Posterior vena cava (tissue), 2 donors: ENCODE measurements around the gene SDHAF3. TPM values are rescaled to one million over a fixed set of nuclear protein-coding genes. Genes with fewer than 3 reads are reported as not detected.
"Not testable (repeated sequence)": the region's sequence is repeated elsewhere in the genome, so short reads cannot be mapped to it uniquely, and the experiment has no call there.

Experiments
- DNase-seq: peaks from one replicate; pipeline ENCODE4 v3.0.0-alpha.2; 2020; ENCODE audit warnings: low spot score
- intact Hi-C, 2 donors: fragments of 100-400 bp; cut with DNase I; formaldehyde crosslinking; loops; one replicate each; pipeline versions ENCODE4 v1.14.1 to v1.14.2; 2022 to 2023
- total RNA-seq, 2 donors: library from RNA; stranded (reverse); fragmentation: NEBNext Ultra II Directional; extraction: Animal tissue kit (Norgen Biotek cat#: 25700); gene quantifications; one replicate each; pipeline ENCODE4 v1.2.1, GENCODE V29; 2021
- donor health status: DM: yes; HTN: yes; CAD: no.
- donor health status: DM: yes; HTN: yes; CAD: no.

The SDHAF3 gene
- total RNA-seq, 2 donors from 2014 or later = 12.7 to 14.2 TPM

- DNase-seq = no peak
- intact Hi-C loops = loop anchor here in 1 of 2 donors (10.0 kb wide), 1 partner anchor 55 kb away; no protein-coding TSS in a partner anchor
Observed at GRCh38 chr7:97119747-97120146, 2.2 kb downstream of the SDHAF3 start.

GRCh38 chr7:97120713-97121457 is 3.4 kb downstream of the SDHAF3 start:
- intact Hi-C loops = no loop called here
- DNase-seq = no peak

- DNase-seq, intact Hi-C loops: not testable (repeated sequence)
Observed at GRCh38 chr7:97123115-97123514, 5.6 kb downstream of the SDHAF3 start.

- intact Hi-C loops = no loop called here
- DNase-seq = no peak
Observed at GRCh38 chr7:97126483-97127171, 9.1 kb downstream of the SDHAF3 start.

- DNase-seq = no peak
- intact Hi-C loops = no loop called here
Observed at GRCh38 chr7:97128736-97129135, 11.2 kb downstream of the SDHAF3 start.

- intact Hi-C loops = no loop called here
- DNase-seq = no peak
Observed at GRCh38 chr7:97130417-97131139, 13.1 kb downstream of the SDHAF3 start.

GRCh38 chr7:97133159-97133558 is 15.7 kb downstream of the SDHAF3 start:
- no peak for DNase-seq
- intact Hi-C loops = no loop called here

- intact Hi-C loops = no loop called here
- DNase-seq = no peak
Observed at GRCh38 chr7:97138830-97139229, 21.3 kb downstream of the SDHAF3 start.

GRCh38 chr7:97145068-97145467 is 27.6 kb downstream of the SDHAF3 start:
- DNase-seq = no peak
- intact Hi-C loops = no loop called here

- intact Hi-C loops = no loop called here
- no peak for DNase-seq
Observed at GRCh38 chr7:97149843-97150242, 32.3 kb downstream of the SDHAF3 start.

GRCh38 chr7:97155897-97156418 is 38.5 kb downstream of the SDHAF3 start:
- intact Hi-C loops = no loop called here
- DNase-seq = no peak

GRCh38 chr7:97159984-97160383 is 42.5 kb downstream of the SDHAF3 start:
- intact Hi-C loops = loop anchor here in 1 of 2 donors (2.0 kb wide), 1 partner anchor 19 kb away; no protein-coding TSS in a partner anchor
- not testable (repeated sequence) for DNase-seq

GRCh38 chr7:97161609-97162008 is 44.1 kb downstream of the SDHAF3 start:
- intact Hi-C loops, DNase-seq: not testable (repeated sequence)

GRCh38 chr7:97166308-97166707 is 48.8 kb downstream of the SDHAF3 start:
- intact Hi-C loops = no loop called here
- DNase-seq = no peak

- DNase-seq = no peak
- intact Hi-C loops = no loop called here
Observed at GRCh38 chr7:97167176-97167575, 49.7 kb downstream of the SDHAF3 start.

GRCh38 chr7:97167749-97168148 is 50.3 kb downstream of the SDHAF3 start:
- DNase-seq = no peak
- intact Hi-C loops = no loop called here

- intact Hi-C loops = loop anchor here in 1 of 2 donors (10.0 kb wide), 1 partner anchor 60 kb away; the partner anchor contains the start of gene SDHAF3
- no peak for DNase-seq
Observed at GRCh38 chr7:97174303-97174702, 56.8 kb downstream of the SDHAF3 start.

GRCh38 chr7:97179454-97180104 is 62.1 kb downstream of the SDHAF3 start:
- intact Hi-C loops = loop anchor here in 1 of 2 donors (10.0 kb wide), 1 partner anchor 65 kb away; the partner anchor contains the start of gene SDHAF3
- DNase-seq = no peak

- intact Hi-C loops = no loop called here
- no peak for DNase-seq
Observed at GRCh38 chr7:97187067-97187466, 69.6 kb downstream of the SDHAF3 start.
